ENCODE measurements around the gene DSCAML1.
A peak's percentile ranks its signal among the peaks of the same experiment; 100 is the strongest.

Gene DSCAML1

GRCh38 chr11:117426941-117427340 is 370.1 kb downstream of the DSCAML1 start:
- no peak for DNase-seq (ENCODE audit: low spot score)

- peak; percentile 65 for DNase-seq (ENCODE audit: low spot score)
Measured at GRCh38 chr11:117426297-117426685, 370.7 kb downstream of the DSCAML1 start.

- no peak for DNase-seq (ENCODE audit: low spot score)
Measured at GRCh38 chr11:117425679-117426296, 371.2 kb downstream of the DSCAML1 start.

GRCh38 chr11:117424781-117425180 is 372.2 kb downstream of the DSCAML1 start:
- DNase-seq (ENCODE audit: low spot score): no peak

- DNase-seq (ENCODE audit: low spot score): no peak
Measured at GRCh38 chr11:117423046-117423575, 373.9 kb downstream of the DSCAML1 start.

GRCh38 chr11:117421476-117421875 is 375.5 kb downstream of the DSCAML1 start:
- DNase-seq (ENCODE audit: low spot score): no peak

- DNase-seq (ENCODE audit: low spot score): no peak
Measured at GRCh38 chr11:117421041-117421440, 376.0 kb downstream of the DSCAML1 start.

- DNase-seq (ENCODE audit: low spot score): no peak
Measured at GRCh38 chr11:117420598-117420997, 376.4 kb downstream of the DSCAML1 start.

- DNase-seq (ENCODE audit: low spot score): no peak
Measured at GRCh38 chr11:117420143-117420485, 376.9 kb downstream of the DSCAML1 start.

- DNase-seq (ENCODE audit: low spot score): no peak
Measured at GRCh38 chr11:117419482-117420142, 377.4 kb downstream of the DSCAML1 start.

- no peak for DNase-seq (ENCODE audit: low spot score)
Measured at GRCh38 chr11:117418737-117419481, 378.1 kb downstream of the DSCAML1 start.

GRCh38 chr11:117417856-117418255 is 379.2 kb downstream of the DSCAML1 start:
- DNase-seq (ENCODE audit: low spot score): no peak

- DNase-seq (ENCODE audit: low spot score): no peak
Measured at GRCh38 chr11:117417342-117417741, 379.7 kb downstream of the DSCAML1 start.

- no peak for DNase-seq (ENCODE audit: low spot score)
Measured at GRCh38 chr11:117415358-117415896, 381.6 kb downstream of the DSCAML1 start.

GRCh38 chr11:117414724-117415123 is 382.3 kb downstream of the DSCAML1 start:
- DNase-seq (ENCODE audit: low spot score): no peak

- no peak for DNase-seq (ENCODE audit: low spot score)
Measured at GRCh38 chr11:117413616-117414015, 383.4 kb downstream of the DSCAML1 start.

- DNase-seq (ENCODE audit: low spot score): no peak
Measured at GRCh38 chr11:117412653-117413275, 384.3 kb downstream of the DSCAML1 start.

GRCh38 chr11:117412176-117412575 is 384.8 kb downstream of the DSCAML1 start:
- DNase-seq (ENCODE audit: low spot score): no peak

GRCh38 chr11:117411736-117412135 is 385.3 kb downstream of the DSCAML1 start:
- DNase-seq (ENCODE audit: low spot score): no peak

- no peak for DNase-seq (ENCODE audit: low spot score)
Measured at GRCh38 chr11:117410861-117411710, 385.9 kb downstream of the DSCAML1 start.

- DNase-seq (ENCODE audit: low spot score): no peak
Measured at GRCh38 chr11:117410238-117410637, 386.8 kb downstream of the DSCAML1 start.

Data from globus pallidus (tissue), 1 donor.